Endothelial cell of hepatic sinusoid (primary cell): ENCODE data around the gene SLC15A3.
"Not testable (repeated sequence)": the region's sequence is repeated elsewhere in the genome, so short reads cannot be mapped to it uniquely, and the experiment has no call there.

Source experiments
- in situ Hi-C: cut with HindIII; loops from 2 replicates; pipeline ENCODE4 v1.10.0; 2017; ENCODE audit warnings: low sequenced_read_pairs

The SLC15A3 gene

DNA sequence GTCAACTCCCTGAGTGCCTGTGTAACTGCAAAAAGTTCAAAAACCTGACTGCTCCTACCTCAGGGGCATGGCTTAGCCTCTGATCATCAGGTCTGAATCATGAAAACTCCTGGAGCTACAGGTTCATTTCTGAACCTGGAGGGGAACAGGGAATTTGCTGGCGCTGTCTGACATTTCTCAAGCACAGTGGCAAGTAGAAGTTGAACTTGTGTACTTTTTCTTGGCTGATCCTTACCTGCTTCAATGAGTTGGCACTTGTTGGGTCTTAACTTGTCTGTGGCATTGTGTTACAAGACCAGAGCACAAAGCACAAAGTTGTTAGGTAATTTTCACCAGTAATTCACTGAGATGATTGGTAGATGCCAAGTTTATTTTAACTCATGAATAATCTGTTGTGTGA lies 34.7 kb downstream of the SLC15A3 start:
- in situ Hi-C loops, result no loop called here

GRCh38 chr11:60916669-60917206 lies 35.2 kb downstream of the SLC15A3 start:
- in situ Hi-C loops, result no loop called here

DNA sequence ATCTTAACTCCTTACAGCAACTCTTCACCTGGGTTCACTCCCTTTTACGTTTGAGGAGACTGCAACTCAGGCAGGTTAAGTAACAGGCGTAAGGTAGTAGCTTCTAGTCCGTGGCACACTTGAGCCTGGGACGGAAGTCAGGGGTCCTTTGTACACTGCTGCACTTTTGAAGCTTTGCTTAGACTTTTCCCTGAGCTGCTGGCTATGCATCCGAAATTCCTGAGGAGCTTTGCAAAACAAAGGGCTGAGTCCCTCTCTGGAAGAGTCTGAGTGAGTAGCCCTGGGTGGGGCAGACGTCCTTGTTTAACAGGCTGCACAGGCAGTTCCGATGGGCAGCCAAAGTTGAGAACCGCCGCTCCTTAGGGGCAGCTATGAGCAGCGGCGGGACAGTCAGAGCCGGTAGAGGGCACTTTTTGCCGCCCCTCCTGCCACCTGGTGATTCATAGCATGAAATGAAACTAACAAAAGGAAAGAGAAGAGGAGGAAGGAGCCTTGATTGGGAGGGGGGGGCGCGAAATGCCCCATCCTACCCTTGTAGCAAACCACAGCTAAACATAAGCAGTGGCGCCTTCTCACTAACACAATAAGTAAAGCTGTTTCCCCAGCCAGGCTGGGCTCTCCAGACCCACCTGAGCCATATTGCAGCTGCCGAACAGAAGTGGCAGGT lies 36.6 kb downstream of the SLC15A3 start:
- in situ Hi-C loops, result no loop called here

DNA sequence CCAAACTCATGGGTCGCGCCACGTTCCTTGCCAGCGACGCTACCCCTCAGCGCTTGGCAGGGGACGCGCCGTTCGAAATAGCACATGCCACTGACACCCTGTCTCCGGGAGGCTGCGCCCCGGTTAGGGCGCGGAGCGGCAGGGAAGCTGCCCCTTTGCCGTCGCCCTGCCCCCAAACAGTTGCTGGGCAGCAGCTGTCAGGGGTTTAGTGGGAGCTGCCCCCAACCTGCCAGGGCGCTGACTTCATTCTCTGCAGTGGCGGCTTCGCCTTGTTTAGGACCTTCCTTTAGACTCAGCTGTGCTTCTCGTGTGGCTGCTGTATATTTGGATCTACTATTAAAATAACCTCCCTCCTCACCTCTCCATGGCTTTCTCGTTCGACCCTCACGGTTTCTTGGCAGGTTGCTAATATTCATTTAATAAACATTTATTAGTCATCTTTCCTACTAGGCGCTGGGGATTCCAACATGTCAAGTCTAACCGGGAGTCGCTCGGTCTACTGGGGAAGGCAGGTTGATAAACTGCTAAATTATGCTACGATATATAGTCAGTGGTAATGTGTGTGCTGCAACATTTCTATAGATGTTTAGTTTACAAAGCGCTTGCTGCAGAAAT lies 37.2 kb downstream of the SLC15A3 start:
- in situ Hi-C loops, result no loop called here

GRCh38 chr11:60913793-60914632 lies 38.0 kb downstream of the SLC15A3 start, which contains the start of gene TMEM109:
Gene TMEM109 (plus strand): TSS chr11:60914158. CDS start chr11:60919694, 5,536 bp downstream.
- in situ Hi-C loops, result no loop called here

DNA sequence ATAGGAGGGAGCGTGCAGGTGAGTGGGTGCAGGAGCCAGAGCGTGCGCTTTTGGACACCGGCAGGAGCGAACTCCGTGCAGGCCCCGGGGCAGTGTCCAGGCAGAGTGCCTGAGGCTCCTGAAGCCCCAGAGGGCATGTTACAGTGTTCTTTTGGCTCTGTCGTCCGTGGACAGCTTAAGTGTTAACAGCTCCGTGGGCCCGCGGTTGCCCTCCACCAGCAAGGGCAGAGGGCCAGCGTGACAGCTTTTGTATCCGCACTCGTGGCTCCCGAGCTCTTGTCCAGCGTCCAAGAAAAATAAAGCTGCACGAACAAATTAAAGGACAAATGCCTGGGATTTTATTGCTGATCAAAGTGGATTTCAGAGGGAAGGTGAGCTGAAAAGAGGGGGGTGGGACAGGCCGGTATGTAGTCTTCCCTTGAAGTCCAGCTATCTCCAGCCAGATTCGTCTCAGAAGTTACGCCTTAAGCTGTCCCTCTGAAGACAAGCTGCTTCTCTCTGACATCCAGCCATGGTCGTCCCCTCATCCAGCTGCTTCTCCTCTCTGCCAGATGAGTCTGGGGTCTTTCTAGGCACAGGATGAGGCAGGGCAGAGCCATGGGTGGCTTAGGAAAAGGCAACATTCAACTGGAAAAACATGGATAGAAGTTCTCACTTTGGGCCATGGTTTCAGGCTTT lies 39.0 kb downstream of the SLC15A3 start:
- in situ Hi-C loops, result no loop called here

- in situ Hi-C loops, result no loop called here
Observed at GRCh38 chr11:60912223-60912850, 39.6 kb downstream of the SLC15A3 start.

- in situ Hi-C loops, result no loop called here
Observed at GRCh38 chr11:60910711-60911380, 41.1 kb downstream of the SLC15A3 start.

DNA sequence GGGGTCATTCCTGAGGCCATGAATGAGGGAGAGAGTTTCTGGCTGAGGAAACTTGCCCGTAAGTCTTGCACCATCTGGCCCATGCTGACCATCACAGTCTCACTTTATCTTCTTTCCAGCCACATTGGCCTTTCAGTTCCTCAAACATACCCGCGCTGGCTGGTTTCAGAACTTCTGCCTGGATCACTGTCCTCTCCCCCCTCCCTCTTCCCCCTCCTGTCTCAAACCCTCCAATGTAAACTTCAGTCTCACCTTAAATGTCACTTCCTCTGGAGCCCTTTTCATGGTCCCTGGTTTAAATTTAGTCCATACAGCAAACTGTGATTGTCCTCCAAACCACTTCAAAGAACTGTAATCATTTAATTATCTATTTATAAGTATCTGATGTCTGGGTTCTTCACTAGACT lies 41.7 kb downstream of the SLC15A3 start:
- in situ Hi-C loops, result no loop called here

DNA sequence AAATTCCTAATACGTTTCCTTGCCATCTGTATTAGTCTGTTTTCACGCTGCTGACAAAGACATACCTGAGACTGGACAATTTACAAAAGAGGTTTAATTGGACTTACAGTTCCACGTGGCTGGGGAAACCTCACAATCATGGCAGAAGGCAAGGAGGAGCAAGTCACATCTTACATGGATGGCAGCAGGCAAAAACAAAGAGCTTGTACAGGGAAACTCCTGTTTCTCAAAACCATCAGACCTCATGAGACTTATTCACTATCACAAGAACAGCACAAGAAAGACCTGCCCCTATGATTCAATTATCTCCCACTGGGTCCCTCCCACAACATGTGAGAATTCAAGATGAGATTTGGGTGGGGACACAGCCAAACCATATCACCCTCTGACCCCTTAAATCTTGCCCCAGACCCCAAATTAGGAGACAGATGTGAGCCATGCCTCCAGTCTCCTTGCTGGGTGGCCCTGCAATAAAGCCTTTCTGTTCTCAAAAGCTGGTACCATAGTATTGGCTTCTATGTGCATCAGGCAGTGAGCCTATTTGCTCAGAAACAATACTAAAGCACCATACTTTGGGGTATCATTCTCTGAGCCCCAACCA lies 42.2 kb downstream of the SLC15A3 start:
- in situ Hi-C loops, result not testable (repeated sequence)

GRCh38 chr11:60908803-60909202 lies 43.2 kb downstream of the SLC15A3 start:
- in situ Hi-C loops, result no loop called here

DNA sequence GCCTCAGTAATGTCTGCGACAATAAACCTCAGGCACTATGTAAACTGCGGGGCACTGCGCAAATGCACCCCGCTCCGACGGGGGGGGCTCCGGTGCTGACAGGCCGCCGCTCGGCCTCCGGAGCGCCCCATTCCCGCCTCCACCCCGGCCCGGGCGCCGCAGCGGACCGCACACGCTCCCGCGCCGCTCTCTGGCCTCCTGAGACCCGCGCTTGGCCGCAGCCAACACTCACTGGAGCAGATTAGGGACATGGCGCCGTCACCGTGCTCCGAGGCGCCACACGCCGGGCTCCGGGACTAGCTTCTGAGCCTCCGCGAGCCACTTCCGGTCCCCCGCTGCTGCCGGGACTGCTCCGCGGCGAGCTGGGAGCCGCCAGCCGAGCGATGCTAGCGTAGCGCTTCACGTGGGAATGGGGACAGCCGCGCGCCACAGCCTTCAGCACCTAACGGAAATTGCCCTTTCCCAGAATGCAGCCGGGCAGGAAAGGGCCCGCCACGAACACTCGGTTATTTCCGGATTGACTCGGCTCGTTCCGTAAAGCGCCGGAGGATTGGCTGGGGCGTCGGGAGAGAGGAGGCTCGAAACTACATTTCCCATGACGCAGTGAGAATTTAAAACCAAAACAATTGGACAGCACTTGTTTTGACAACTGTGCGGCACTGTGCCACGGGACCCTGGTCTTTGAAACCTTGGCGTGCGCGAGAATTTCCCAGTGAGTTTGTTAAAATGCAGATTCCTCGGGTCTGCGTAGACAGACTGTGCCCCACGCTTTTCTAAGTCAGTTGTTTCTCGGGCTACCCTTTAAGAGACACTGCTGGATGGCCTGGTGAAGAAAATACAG lies 45.6 kb downstream of the SLC15A3 start, which contains the start of gene PRPF19:
Gene PRPF19 (minus strand): TSS at position 454 of the 841 bp plus-strand sequence. CDS start 203 bp downstream, at position 251.
- in situ Hi-C loops, result no loop called here

- in situ Hi-C loops, result no loop called here
Observed at GRCh38 chr11:60905551-60906113, 46.3 kb downstream of the SLC15A3 start.

- in situ Hi-C loops, result no loop called here
Observed at GRCh38 chr11:60905047-60905446, 46.9 kb downstream of the SLC15A3 start.

DNA sequence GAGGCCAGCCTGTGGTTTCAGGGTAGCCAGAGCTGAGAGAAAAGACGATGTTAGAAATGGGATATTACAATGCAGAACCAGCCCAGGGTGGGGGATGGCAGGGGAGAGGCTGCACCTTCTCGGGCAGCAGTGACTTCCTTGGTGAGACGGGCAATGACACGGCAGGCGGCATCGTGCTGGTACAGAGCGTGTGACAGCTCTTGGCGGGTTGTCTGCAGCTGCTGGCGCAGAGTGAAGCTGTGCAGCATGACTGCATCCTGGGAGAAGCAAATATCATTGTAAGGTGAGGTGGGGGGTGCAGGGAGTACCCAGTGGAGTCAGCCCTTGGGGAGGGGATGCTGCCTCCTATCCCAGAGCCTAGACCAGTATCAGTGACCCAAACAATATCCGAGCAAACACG lies 49.4 kb downstream of the SLC15A3 start:
- in situ Hi-C loops, result loop anchor here (5.0 kb wide), 1 partner anchor 35 kb away; the partner anchor contains the start of gene ZP1

DNA sequence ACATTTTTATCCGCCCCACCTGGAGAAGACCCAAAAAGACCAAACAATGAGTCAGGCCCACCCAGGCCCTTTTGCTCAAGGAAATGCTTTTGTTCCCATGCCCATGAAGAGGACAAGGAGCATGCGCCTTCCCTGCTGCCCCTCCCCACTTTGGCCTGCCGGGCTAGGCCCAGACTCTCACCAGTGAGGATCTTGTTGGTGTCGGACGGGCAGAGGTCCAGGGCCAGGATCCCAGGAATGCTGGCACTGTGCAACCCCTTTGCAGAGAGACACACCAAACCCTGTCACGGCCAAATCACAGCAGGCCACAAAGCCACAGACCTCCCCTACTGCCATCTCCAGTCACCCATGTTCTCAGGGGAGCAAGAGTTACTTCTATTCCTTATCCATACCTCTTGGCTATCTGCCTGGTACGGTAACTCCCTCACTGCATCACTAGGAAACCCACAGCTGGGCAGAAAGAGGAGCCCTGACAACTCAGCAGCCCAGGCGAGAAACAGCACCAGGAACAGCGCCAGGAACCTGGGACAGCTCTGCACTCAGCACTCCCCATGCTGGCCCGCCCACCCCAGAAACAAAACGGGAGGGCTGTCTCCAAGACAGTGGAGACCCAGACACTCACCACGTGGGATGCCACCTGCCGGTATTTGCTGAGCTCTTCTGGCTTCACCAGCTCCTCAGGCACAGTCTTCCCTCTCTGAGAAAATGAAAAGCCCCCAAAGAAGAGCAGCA lies 51.1 kb downstream of the SLC15A3 start:
- in situ Hi-C loops, result loop anchor here (5.0 kb wide), 1 partner anchor 34 kb away; the partner anchor contains the start of gene ZP1

DNA sequence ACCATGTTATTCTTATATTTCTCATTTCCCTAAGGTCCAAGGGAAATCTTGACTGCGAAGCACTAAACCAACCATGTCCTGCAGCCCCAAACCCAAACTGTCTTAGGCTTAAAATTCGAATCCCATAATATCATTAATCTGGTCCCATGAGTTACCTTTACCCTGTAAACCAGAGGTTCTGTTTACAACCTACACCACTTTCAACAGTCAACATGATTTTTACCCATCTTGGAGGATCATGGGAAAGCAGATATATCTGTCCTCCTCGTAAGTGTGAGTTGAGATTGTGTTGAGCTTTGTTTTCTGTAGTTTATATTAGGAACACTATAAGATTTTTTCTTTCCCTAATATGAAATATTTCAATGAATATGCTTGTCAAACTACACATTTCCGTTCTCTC lies 52.0 kb downstream of the SLC15A3 start:
- in situ Hi-C loops, result loop anchor here (5.0 kb wide), 3 partner anchors 33 to 128 kb away; partner anchors contain the start of gene ZP1
